Fibroblast of pulmonary artery (primary cell): ENCODE measurements around the gene FBXW11.

Source experiments
- DNase-seq: peaks from one replicate; pipeline ENCODE4 v3.0.0-alpha.2; 2010; ENCODE audit warnings: low read depth
- H3K4me3 ChIP-seq: replicated peaks from 2 replicates; pipeline ENCODE4 v1.5.1; 2011; ENCODE audit warnings: low read depth, mild to moderate bottlenecking, control low read depth, low read length, moderate library complexity
- TF ChIP-seq, protein P1 (sequence below): IDR thresholded peaks from 2 replicates; pipeline ENCODE4 v1.5.1; 2011; ENCODE audit warnings: mild to moderate bottlenecking, control low read depth, low read length, inconsistent platforms; ENCODE audit errors: missing control alignments

Gene FBXW11

DNA sequence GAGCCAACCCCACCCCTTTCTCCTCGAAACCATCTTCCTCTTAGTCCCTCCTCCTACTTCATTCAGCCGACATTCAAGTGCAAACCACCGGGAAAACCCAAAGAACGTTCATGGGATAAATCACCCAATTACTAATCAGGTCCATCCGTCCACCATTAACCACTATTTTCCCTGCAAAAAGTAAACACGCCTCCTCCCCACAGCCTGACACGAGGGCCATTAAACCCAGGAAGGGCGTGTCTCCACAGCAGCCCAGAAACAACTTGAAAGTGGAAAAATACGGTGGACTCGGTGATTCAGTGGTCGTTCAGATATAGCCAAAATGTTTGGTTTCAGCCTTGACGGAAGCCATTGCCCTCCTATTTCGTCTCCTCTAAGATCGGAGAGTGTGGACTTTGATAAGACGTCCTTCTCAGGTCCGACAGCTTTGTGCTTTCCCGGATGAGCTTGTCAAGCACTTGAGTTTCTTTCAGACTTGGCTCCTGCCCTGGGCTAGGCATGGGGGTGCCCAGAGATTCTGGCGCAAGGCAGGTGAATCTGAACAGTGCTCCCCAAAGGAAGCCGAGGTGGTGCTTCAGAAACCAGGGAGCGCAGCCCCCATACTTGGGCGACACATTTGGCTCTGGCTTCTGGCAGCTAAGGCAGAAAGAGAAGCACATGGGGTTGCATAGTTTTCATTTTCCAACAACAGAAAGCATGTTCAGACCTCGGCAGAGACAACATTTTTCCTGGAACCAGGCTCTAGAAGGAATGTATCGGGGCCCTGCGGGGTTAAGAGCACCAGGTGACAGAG lies 164.3 kb downstream of the FBXW11 start:
- no peak for DNase-seq
- H3K4me3 ChIP-seq, result no peak overlapping the region
- TF ChIP-seq, protein P1, sequence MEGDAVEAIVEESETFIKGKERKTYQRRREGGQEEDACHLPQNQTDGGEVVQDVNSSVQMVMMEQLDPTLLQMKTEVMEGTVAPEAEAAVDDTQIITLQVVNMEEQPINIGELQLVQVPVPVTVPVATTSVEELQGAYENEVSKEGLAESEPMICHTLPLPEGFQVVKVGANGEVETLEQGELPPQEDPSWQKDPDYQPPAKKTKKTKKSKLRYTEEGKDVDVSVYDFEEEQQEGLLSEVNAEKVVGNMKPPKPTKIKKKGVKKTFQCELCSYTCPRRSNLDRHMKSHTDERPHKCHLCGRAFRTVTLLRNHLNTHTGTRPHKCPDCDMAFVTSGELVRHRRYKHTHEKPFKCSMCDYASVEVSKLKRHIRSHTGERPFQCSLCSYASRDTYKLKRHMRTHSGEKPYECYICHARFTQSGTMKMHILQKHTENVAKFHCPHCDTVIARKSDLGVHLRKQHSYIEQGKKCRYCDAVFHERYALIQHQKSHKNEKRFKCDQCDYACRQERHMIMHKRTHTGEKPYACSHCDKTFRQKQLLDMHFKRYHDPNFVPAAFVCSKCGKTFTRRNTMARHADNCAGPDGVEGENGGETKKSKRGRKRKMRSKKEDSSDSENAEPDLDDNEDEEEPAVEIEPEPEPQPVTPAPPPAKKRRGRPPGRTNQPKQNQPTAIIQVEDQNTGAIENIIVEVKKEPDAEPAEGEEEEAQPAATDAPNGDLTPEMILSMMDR, result no peak

GRCh38 chr5:171840711-171841522 lies 165.5 kb downstream of the FBXW11 start:
- TF ChIP-seq, protein P1, result no peak
- DNase-seq, result no peak
- no peak overlapping the region for H3K4me3 ChIP-seq

- TF ChIP-seq, protein P1, result no peak
Measured at GRCh38 chr5:171840066-171840465, 166.4 kb downstream of the FBXW11 start.

GRCh38 chr5:171839112-171839511 lies 167.3 kb downstream of the FBXW11 start:
- DNase-seq, result no peak
- H3K4me3 ChIP-seq, result no peak overlapping the region
- TF ChIP-seq, protein P1, result no peak

More at GRCh38 chr5:171840066-171840465, 166.4 kb downstream of the FBXW11 start:
- DNase-seq, result no peak
- no peak overlapping the region for H3K4me3 ChIP-seq

DNA sequence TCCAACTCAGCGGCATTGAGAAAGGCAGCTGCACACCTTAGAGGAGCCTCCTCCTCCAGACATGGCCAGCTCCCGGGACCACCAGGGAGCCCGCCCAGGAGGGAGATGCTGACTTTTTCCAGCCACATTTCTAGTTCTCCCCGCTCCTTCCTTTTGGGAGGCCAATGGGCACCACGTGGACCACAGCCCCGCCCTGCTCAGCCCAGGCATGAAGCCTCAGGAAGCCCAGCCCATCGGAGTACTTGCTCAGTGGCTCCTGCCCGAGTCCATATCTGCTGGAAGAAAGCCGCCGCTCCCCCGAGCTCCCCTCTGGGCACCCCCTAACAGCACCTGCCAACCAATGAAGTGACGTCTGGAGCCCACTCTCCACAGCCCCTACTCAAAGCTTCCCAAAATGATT lies 168.4 kb downstream of the FBXW11 start:
- DNase-seq, result no peak

GRCh38 chr5:171837522-171837921 lies 168.9 kb downstream of the FBXW11 start:
- TF ChIP-seq, protein P1, result no peak
- no peak for DNase-seq
- H3K4me3 ChIP-seq, result no peak overlapping the region

More for the DNA sequence above, 168.4 kb downstream of the FBXW11 start:
- TF ChIP-seq, protein P1, result no peak
- H3K4me3 ChIP-seq, result no peak overlapping the region
